H4 (cell line): ENCODE data around the gene ZNF512B. TPM values are rescaled to one million over a fixed set of nuclear protein-coding genes. Genes with fewer than 3 reads are reported as not detected.
"Not testable (repeated sequence)": the region's sequence is repeated elsewhere in the genome, so short reads cannot be mapped to it uniquely, and the experiment has no call there.

Source experiments
- DNase-seq: peaks from one replicate; pipeline ENCODE4 v3.0.0-alpha.2; 2015; ENCODE audit warnings: low spot score
- total RNA-seq: library from RNA; depleted of rRNA; stranded (reverse); fragments of >200 nt; shearing (Covaris generic); gene quantifications from 2 replicates; pipeline ENCODE4 v1.2.3, GENCODE V29; 2014

The ZNF512B gene
- total RNA-seq, 1 experiment from 2014 or later = 2.2 TPM

- no peak for DNase-seq
Measured at GRCh38 chr20:63963784-63964301, 5.9 kb downstream of the ZNF512B start.

- no peak for DNase-seq
Measured at GRCh38 chr20:63963348-63963741, 6.4 kb downstream of the ZNF512B start.

- DNase-seq = no peak
Measured at GRCh38 chr20:63962426-63963347, 7.0 kb downstream of the ZNF512B start.

GRCh38 chr20:63961664-63962425, 7.9 kb downstream of the ZNF512B start:
- no peak for DNase-seq

- not testable (repeated sequence) for DNase-seq
Measured at GRCh38 chr20:63960654-63961621, 8.8 kb downstream of the ZNF512B start.

- DNase-seq = no peak
Measured at GRCh38 chr20:63959699-63960075, 10.0 kb downstream of the ZNF512B start.

GRCh38 chr20:63958964-63959698, 10.6 kb downstream of the ZNF512B start:
- no peak for DNase-seq

GRCh38 chr20:63958471-63958870, 11.3 kb downstream of the ZNF512B start:
- DNase-seq = no peak

- DNase-seq = no peak
Measured at GRCh38 chr20:63957690-63958441, 11.9 kb downstream of the ZNF512B start.

- peak; percentile 48 for DNase-seq
Measured at GRCh38 chr20:63957004-63957689, 12.6 kb downstream of the ZNF512B start.

- no peak for DNase-seq
Measured at GRCh38 chr20:63956664-63957003, 13.1 kb downstream of the ZNF512B start.

- DNase-seq = peak; percentile 75
Measured at GRCh38 chr20:63955827-63956663, 13.7 kb downstream of the ZNF512B start, which contains the start of gene UCKL1. Gene UCKL1 (minus strand): TSS chr20:63956416. CDS start chr20:63956372, 44 bp downstream.

- no peak for DNase-seq
Measured at GRCh38 chr20:63955281-63955826, 14.4 kb downstream of the ZNF512B start.

- DNase-seq = no peak
Measured at GRCh38 chr20:63953764-63954429, 15.8 kb downstream of the ZNF512B start.

GRCh38 chr20:63952769-63953168, 17.0 kb downstream of the ZNF512B start:
- no peak for DNase-seq

GRCh38 chr20:63952210-63952535, 17.6 kb downstream of the ZNF512B start:
- DNase-seq = no peak

GRCh38 chr20:63951398-63952209, 18.1 kb downstream of the ZNF512B start:
- no peak for DNase-seq
